ENCODE data around the gene TWNK. TPM values are rescaled to one million over a fixed set of nuclear protein-coding genes. Genes with fewer than 3 reads are reported as not detected.

The TWNK gene
- total and polyA plus RNA-seq, 2 donors (not counting 3 experiments of a cell fraction or from before 2014, with no cell fraction given) = 5.6 to 10.9 TPM

GRCh38 chr10:100980311-100980710, 7.0 kb upstream of the TWNK start:
- Histone ChIP-seq H3K27me3 (ENCODE audit: control insufficient read depth in 2 of 2, insufficient read depth in 2 of 2, low read length in 2 of 2) (no peaks in the 10 kb centered on the region), H4K20me1 (replicated peaks; ENCODE audit: control insufficient read depth, extremely low read depth, insufficient read depth, low read length) (no peaks in the 10 kb centered on the region), H3K36me3 (ENCODE audit: control insufficient read depth in 2 of 2, extremely low read depth in 1 of 2, insufficient read depth in 2 of 2, low read length in 2 of 2) (peaks cover 0 to 13% of the 10 kb centered on the region in 2 experiments), H3K9me1 (replicated peaks; ENCODE audit: control insufficient read depth, extremely low read depth, insufficient read depth, low read length) (no peaks in the 10 kb centered on the region), H3K9me3 (replicated peaks; ENCODE audit: control insufficient read depth, insufficient read depth, low read length) (no peaks in the 10 kb centered on the region), H3K27ac (ENCODE audit: insufficient read depth, low read depth, low read length) (no peak overlapping the region), H3K4me1 (ENCODE audit: control insufficient read depth, extremely low read depth, insufficient read depth, low read length) (no peaks in the 10 kb centered on the region), H3K4me2 (ENCODE audit: insufficient read depth, low read length) (no peak overlapping the region), H3K79me2 (ENCODE audit: control insufficient read depth, insufficient read depth, low read length) (no peaks in the 10 kb centered on the region), H3K4me3 (replicated peaks in 1 of 3; ENCODE audit: insufficient read depth in 1 of 3, low read depth in 1 of 3, low read length in 3 of 3) (no peak overlapping the region), H2AFZ (ENCODE audit: low read depth, low read length) (no peak overlapping the region), H3K9ac (replicated peaks; ENCODE audit: extremely low read depth, insufficient read depth, low read length) (no peak overlapping the region)
- ChIA-PET POLR2A (no interaction called here), CTCF (interaction anchor here (1.1 kb wide), 1 partner anchor 31 kb away, joined by 4 read pairs; no protein-coding TSS in a partner anchor)
- DNase-seq (ENCODE audit: low read depth, low spot score) (no peak), FAIRE-seq (no peak)
- dilution Hi-C loops (cut with MboI; ENCODE audit: extremely low pct_ligation_motif_present, low sequenced_read_pairs) (no loop called here), intact Hi-C loops (cut with micrococcal nuclease) (no loop called here)
- no TSS peak for BruUV-seq (replicated peaks)
- TF ChIP-seq MAX (IDR thresholded peaks at IDR 0.05; ENCODE audit: insufficient read depth, insufficient read length) (no peak), JUN (IDR thresholded peaks at IDR 0.05; ENCODE audit: borderline replicate concordance, insufficient read depth, insufficient read length, low read depth) (no peak), GATA2 (IDR thresholded peaks at IDR 0.05; ENCODE audit: insufficient read depth, insufficient read length, low read depth, low read length) (no peak), MYC (IDR thresholded peaks at IDR 0.05; ENCODE audit: low read depth, low read length) (no peak), POLR2AphosphoS5 (IDR thresholded peaks at IDR 0.05; ENCODE audit: insufficient read depth, low read depth, low read length) (no peak), FOS (IDR thresholded peaks at IDR 0.05; ENCODE audit: borderline replicate concordance, insufficient read depth, low read length) (no peak)

GRCh38 chr10:100980711-100981110, 6.6 kb upstream of the TWNK start:
- no peaks in the 10 kb centered on the region for H3K4me1 ChIP-seq (ENCODE audit: control insufficient read depth, extremely low read depth, insufficient read depth, low read length)
- FAIRE-seq (no peak), DNase-seq (ENCODE audit: low read depth, low spot score) (no peak)
- no peak overlapping the region for H2AFZ ChIP-seq (ENCODE audit: low read depth, low read length)
- no peaks in the 10 kb centered on the region for H3K9me1 ChIP-seq (replicated peaks; ENCODE audit: control insufficient read depth, extremely low read depth, insufficient read depth, low read length)
- no peak for TF ChIP-seq MYC (IDR thresholded peaks at IDR 0.05; ENCODE audit: low read depth, low read length)
- TF ChIP-seq POLR2A (IDR thresholded peaks at IDR 0.05; ENCODE audit: low read depth, low read length) = no peak
- no peak for TF ChIP-seq POLR2AphosphoS5 (IDR thresholded peaks at IDR 0.05; ENCODE audit: insufficient read depth, low read depth, low read length)
- no peak for TF ChIP-seq JUN (IDR thresholded peaks at IDR 0.05; ENCODE audit: borderline replicate concordance, insufficient read depth, insufficient read length, low read depth)
- no peak for TF ChIP-seq EZH2 (IDR thresholded peaks at IDR 0.05; ENCODE audit: borderline replicate concordance, low read depth, low read length, severe bottlenecking)
- H3K79me2 ChIP-seq (ENCODE audit: control insufficient read depth, insufficient read depth, low read length) = no peaks in the 10 kb centered on the region
- H3K9ac ChIP-seq (replicated peaks; ENCODE audit: extremely low read depth, insufficient read depth, low read length) = no peak overlapping the region
- H3K4me2 ChIP-seq (ENCODE audit: insufficient read depth, low read length) = no peak overlapping the region
- CTCF ChIA-PET = interaction anchor here (1.1 to 1.4 kb wide), 2 partner anchors 31 to 34 kb away, joined by 4 read pairs; no protein-coding TSS in a partner anchor
- no peaks in the 10 kb centered on the region for H3K9me3 ChIP-seq (replicated peaks; ENCODE audit: control insufficient read depth, insufficient read depth, low read length)
- H3K27me3 ChIP-seq (ENCODE audit: control insufficient read depth in 2 of 2, insufficient read depth in 2 of 2, low read length in 2 of 2) = no peaks in the 10 kb centered on the region
- no peaks in the 10 kb centered on the region for H4K20me1 ChIP-seq (replicated peaks; ENCODE audit: control insufficient read depth, extremely low read depth, insufficient read depth, low read length)
- dilution Hi-C loops (cut with MboI; ENCODE audit: extremely low pct_ligation_motif_present, low sequenced_read_pairs) = no loop called here
- no TSS peak for BruUV-seq (replicated peaks)
- POLR2A ChIA-PET = no interaction called here
- intact Hi-C loops (cut with micrococcal nuclease) = no loop called here
- peaks cover 0 to 13% of the 10 kb centered on the region in 2 experiments for H3K36me3 ChIP-seq (ENCODE audit: control insufficient read depth in 2 of 2, extremely low read depth in 1 of 2, insufficient read depth in 2 of 2, low read length in 2 of 2)
- no peak overlapping the region for H3K27ac ChIP-seq (ENCODE audit: insufficient read depth, low read depth, low read length)
- H3K4me3 ChIP-seq (replicated peaks in 1 of 3; ENCODE audit: insufficient read depth in 1 of 3, low read depth in 1 of 3, low read length in 3 of 3) = no peak overlapping the region
